HG03442 (cell line): Measurements from ENCODE around the gene ARHGAP32.
"Not testable (repeated sequence)": the region's sequence is repeated elsewhere in the genome, so short reads cannot be mapped to it uniquely, and the experiment has no call there.

Experiments used
- ATAC-seq: cut with Tn5 transposase; IDR thresholded peaks from one replicate; pipeline ENCODE4 v1.9.1; 2021; ENCODE audit warnings: mild to moderate bottlenecking, moderate library complexity; ENCODE audit not compliant: unreplicated experiment

ARHGAP32 gene

DNA sequence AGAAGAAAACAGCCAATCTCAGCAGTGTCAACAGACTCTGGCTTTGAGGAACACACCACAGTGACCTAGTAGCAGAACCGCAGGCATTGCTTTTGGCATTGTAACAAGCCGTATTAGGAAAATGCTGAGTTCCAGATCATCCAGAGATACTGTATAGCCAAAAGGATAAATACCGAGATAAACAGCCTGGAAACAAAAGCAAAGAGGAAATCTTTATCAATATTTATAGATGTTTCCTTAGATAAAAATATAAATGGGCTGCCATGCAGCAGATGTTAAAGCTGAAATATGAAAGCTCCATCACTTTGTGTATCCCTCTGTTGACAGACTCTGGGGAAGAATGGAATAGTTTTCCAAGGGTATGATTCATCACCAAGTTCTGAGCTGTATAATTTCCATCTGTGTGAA, 150.5 kb downstream of the ARHGAP32 start:
- no peak for ATAC-seq

GRCh38 chr11:129040934-129041333, 151.2 kb downstream of the ARHGAP32 start:
- no peak for ATAC-seq

- ATAC-seq, result no peak
These were observed 156.9 kb downstream of the ARHGAP32 start for GRCh38 chr11:129035244-129035643.

DNA sequence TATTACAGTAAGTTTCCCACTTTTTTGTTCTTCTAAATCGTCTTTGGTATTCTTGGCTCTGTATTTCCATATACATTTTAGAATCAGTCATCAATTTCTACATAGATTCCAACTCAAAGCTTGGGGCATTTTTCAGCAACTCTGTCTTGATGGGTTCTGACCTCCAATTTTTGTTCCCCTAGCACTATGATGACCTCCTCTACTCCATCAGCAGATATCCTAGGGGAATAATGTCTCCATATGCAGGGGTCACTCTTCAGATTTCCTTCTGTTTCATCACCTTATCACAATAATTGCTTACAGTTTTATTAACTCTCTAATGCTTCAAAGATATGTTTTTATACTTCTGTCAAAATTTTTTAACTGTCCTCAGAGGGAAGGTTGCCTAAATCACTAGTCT, 158.1 kb downstream of the ARHGAP32 start:
- ATAC-seq, result no peak

GRCh38 chr11:129023968-129024676, 168.0 kb downstream of the ARHGAP32 start:
- ATAC-seq, result no peak

DNA sequence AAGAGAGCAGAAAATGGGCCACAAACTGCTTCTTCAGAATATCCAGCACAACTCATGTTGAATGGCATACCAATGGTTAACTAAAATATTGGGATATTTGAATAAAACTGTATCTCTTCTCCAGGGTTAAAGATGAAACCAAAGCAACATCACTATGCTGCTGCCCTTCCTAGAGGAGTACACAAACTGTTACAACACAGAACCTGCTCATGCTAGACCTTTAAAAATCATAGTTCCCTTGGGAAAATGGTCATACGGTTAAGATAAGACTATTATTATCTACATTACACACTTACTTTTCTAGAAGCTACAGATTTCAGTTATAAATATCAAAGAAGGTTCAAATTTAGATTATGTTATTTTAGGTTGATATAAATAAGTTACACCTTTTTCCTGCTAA, 170.8 kb downstream of the ARHGAP32 start:
- ATAC-seq, result no peak

GRCh38 chr11:129018991-129019390, 173.1 kb downstream of the ARHGAP32 start:
- no peak for ATAC-seq

DNA sequence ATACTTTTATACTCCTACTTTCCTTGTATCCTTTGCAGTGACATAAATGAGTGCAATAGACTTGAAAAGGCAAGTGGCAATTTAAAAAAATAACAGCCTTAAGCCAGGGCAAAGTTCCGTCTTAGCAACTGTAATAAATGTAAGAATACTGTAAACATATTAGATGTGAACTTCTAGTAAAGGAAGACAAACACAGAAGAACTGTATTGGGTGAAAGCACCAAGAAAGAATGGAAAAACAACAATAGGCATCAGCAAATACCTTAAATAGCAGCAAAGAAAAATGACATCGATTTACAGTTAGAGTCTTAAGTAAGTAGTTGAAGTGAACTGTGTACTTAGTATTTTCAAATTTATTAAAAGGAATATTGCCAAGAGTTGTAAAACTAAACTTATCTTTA, 174.0 kb downstream of the ARHGAP32 start:
- ATAC-seq, result no peak

DNA sequence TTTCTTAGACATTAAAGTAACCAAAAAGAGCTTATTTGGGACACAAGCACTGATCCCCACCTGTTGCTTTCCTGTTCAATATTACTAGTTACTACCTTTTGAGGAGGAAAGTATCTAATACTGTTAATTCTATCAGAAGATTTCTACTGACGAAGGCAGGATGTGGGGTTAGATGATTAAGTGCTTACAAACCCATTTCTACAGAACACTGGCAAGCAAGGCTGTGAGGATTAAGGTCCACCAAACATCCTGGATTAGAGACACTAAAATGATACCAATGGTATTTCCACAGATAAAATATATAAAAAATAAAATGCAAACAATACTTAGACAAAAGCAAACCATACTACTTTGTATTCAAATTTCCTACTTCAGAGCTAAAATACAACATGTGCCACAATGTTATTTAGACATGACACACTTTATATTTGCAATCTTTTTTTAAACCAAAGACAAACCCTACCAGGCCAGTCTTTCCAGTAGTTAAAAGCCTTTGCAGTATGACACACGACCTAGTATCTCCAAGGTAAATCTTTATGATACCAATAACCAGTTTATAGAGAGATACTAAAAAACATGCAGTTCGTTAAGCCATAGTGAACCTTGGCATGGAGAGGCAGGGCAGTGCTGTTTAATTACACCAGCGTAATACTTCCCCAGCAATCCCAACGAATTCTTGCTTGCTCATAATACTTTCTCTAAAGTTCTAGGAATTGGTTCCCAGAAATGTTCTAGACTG, 178.2 kb downstream of the ARHGAP32 start:
- no peak for ATAC-seq

DNA sequence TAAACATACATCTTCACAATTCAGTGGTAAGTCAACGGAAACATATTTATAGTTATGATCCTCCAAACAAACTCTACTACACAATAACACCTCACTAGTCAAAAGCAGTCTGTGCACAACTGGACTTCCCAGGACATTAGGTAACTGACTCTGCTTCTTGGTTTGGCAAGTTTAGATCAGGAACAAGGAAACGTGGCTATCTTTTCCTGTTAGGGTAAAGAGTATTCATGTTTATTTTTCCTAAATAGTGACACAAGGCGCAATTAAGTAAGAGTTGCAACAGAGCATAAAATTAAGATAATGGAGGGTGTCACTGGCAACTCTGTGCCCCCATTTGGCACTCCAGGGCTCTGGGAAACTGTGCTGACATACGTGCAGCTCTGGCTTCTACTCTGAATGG, 179.2 kb downstream of the ARHGAP32 start:
- no peak for ATAC-seq

DNA sequence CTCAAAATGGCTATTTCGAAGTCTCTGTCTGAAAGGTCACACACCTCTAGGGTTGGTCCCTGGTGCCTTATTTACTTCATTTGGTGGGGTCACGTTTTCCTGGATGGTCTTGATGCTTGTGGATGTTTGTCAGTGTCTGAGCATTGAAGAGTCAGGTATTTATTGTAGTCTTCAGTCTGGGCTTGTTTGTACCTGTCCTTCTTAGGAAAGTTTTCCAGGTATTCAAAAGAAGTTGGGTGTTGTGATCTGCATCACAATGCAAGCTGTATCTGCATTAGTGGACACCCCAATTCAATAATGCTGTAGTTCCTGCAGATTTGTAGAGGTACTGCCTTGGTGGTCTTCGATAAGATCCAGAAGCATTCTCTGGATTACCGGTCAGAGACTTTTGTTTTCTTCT, 186.0 kb downstream of the ARHGAP32 start:
- no peak for ATAC-seq

DNA sequence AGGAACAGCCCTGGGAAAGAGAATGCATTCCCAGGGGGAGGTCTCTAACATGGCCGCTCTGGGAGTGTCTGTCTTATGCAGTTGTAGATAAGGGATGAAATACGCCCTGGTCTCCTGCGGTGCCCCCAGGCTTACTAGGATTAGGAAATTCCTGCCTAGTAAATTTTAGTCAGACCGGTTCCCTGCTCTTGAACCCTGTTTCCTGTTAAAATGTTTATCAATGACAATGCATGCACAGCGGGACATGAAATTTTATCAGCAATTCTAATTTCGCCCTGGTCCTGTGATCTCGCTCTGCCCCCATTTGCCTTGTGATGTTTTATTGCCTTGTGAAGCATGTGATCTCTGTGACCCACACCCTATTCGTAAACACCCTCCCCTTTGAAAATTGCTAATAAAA, 193.0 kb downstream of the ARHGAP32 start:
- ATAC-seq, result not testable (repeated sequence)

DNA sequence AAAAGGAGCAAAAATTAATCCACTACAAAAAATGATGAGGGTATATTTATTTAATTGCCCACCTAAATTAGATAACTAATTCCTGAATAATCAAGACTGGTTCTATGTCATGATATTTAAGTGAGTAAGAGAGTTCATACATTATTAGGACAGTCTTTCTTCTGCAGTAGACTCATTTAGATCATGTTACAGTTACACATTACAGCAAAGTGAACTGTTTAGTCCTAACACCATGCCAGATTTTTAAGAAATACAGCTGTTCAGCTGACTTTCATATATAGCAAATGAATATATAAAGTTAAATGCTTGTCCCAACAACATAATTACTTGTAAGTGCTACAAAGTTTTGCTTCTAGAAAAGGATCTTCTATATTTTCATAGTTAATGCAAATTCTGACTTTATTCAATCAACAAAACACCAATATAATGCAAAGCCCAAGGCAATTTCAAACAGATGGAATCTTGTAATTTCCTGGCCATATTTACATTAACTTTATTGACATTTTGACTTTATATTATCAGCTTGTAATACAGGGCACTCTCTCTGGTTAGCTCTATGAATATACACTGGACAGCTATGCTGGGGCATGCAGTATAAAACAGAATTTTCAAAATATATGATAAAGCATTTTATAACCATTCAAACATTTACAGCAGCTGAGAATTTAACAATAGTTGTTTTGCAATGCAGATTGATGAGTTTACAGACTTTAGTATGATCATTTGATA, 203.7 kb downstream of the ARHGAP32 start:
- no peak for ATAC-seq

GRCh38 chr11:128985880-128986279, 206.2 kb downstream of the ARHGAP32 start:
- ATAC-seq, result no peak

- no peak for ATAC-seq
These were observed 209.1 kb downstream of the ARHGAP32 start for GRCh38 chr11:128983023-128983422.

GRCh38 chr11:128981254-128981653, 210.9 kb downstream of the ARHGAP32 start:
- no peak for ATAC-seq

DNA sequence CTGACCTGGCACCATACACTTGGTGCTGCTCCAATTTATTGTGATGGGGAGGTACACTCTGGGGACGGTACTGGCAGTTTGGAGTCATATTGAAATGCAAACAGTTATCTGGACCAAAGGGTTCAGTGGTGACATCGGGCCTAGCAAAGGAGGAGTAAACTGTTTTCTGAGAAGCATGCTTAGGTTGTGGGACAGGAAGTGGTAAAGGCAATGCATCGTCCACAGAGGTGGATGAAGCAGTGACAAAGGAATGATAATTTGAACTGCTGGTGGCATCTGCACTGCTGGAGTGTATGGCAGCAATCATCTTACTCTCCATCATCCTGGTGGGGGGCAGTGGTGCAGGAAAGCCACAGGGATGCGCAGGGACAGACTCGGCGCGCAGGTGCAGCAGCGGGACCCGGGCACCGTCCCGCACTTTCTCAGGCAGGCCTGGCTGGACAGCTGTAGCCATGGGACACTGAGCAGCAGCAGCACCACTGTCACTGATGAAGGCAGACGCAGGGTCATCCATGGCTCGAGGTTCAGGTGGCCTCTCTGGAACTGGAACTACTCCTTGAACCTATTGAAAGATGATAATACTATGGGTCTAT, 221.4 kb downstream of the ARHGAP32 start:
- ATAC-seq, result no peak

- no peak for ATAC-seq
These were observed 223.2 kb downstream of the ARHGAP32 start for GRCh38 chr11:128968916-128969315.

DNA sequence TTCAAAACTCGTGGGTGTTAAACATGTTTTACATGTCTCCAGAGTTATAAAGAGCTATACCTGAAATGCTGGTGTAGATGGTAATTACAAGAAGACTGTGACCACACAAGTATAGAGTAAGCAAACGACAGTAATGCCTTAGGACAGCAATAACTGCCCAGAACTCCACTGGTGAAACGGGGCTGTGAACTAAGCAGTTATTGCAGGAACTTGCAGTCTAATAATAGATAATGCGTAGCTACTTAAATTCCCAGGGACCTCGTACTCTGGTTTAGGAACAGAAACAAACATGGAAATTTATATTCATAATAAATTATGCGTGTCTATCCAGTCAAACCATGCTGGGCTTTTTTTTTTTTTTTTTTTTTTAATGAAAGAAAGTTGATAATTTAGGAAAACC, 224.5 kb downstream of the ARHGAP32 start:
- ATAC-seq, result no peak

- ATAC-seq, result peak; percentile 100
These were observed 226.6 kb downstream of the ARHGAP32 start for GRCh38 chr11:128965485-128965884.

GRCh38 chr11:128964463-128964930, 227.6 kb downstream of the ARHGAP32 start:
- no peak for ATAC-seq
